GM21515 (cell line): Measurements from ENCODE around the gene HS3ST4.
"Not testable (repeated sequence)": the region's sequence is repeated elsewhere in the genome, so short reads cannot be mapped to it uniquely, and the experiment has no call there.

Source experiments
- ATAC-seq: cut with Tn5 transposase; IDR thresholded peaks from one replicate; pipeline ENCODE4 v1.9.1; 2021; ENCODE audit not compliant: unreplicated experiment

HS3ST4 gene

DNA sequence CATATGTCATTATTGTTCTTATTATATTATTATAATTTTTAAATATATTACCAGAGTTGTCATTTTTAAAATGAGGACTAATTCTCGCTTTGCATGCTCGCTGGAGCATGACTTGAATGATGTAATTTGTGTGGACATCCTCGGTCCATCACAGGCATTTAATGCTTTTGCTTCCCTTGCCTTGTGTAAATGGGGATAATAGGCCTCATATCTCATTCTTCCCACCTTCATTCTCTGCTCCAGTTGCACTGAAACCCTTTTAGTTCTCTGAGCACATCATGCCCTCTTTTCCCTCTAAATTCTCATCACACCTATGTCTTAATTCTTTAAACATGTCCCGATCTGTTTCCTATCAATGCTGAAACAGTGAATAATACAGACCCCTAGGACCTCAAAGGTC is 285.4 kb downstream of the HS3ST4 start:
- ATAC-seq = no peak

DNA sequence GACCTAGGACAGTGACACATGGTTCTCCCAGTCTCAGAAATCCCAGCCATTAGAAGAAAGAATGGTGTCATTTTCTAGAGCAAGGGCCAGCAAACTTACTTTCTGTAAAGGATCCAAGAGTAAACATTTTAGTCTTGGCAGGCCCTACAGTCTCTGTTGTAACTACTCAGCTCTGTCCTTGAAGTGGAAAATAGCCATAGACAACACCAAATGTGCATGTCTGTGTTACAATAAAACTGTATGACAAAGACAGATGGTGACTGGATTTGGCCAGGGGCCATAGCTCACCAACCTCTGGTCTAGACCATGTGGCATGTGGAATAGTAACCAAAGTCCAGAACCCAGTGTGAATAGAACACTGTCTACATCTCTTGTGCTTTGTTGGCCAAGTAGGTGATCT is 286.5 kb downstream of the HS3ST4 start:
- no peak for ATAC-seq

DNA sequence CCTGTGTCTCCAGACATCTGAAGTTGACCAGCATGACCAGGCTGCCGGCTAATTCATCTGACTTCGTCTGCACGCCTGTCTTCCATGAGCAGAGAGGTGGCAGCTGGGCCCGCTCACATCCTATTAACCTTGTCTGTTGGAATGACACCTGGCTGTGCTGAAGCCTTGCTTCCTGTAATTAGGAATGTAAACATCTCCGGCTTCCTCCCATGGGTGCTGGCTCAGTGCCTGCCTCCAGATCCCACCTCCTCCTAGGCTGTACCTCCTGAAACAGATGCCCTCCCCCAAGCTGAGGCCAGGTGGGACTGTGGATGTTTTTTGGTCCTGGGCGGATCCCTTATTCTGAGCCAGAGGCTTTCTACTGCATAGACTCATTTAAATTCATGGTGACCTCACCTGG is 296.3 kb downstream of the HS3ST4 start:
- no peak for ATAC-seq

DNA sequence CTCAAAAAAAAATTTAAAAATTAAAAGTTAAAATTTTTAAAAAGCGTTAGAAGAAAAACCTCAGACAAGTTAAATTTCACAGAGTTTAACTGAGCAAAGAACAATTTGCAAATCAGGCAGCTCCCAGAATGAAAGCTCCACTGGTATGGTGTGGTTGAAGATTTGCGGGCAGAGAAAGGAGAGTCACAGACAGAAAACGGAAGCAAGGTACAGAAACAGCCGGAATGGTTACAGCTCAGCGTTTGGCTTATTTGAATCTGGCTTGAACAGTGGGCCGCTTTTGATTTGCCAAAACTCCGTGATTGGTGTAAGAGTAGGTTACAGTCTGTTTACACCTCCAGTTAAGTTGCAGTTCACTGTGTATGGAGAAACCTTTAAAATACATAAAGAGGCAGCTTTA is 297.1 kb downstream of the HS3ST4 start:
- ATAC-seq = no peak

DNA sequence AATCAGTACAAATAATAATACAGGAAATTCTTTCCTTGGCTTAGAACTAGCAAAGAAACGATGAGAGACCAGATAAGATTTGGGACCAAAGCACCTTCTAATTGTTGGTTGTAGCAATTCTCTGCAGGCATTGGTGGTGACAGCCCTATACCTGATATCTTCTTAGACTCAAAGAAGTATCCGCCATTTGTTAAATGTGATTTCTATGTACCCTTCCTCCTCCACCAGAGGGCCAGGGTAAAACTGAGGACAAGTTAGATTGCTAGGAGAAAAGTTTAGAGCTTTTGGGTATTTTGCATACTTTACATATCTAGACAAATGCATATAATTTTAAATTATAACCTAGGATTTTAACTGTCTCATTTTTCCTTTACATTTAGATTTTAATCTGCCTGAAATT is 304.3 kb downstream of the HS3ST4 start:
- no peak for ATAC-seq

DNA sequence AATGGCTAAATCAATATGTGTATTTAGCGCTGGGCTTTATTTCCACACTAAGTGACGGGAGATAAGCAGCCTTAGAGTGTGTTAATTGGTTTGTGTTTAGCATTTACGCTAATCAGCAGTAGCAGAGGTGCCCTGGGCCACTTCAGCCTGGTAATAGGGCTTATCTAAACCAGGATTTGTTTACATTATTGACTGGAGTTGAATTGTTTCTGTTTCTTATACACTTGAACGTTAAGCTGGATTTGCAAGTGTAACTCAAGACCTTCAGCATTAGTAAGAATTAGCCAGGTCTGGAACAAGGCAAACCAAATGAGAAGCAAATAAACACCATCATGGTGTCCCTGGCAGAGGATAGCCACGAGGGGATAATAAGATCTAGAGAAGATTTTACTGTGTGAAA is 313.6 kb downstream of the HS3ST4 start:
- ATAC-seq = no peak

DNA sequence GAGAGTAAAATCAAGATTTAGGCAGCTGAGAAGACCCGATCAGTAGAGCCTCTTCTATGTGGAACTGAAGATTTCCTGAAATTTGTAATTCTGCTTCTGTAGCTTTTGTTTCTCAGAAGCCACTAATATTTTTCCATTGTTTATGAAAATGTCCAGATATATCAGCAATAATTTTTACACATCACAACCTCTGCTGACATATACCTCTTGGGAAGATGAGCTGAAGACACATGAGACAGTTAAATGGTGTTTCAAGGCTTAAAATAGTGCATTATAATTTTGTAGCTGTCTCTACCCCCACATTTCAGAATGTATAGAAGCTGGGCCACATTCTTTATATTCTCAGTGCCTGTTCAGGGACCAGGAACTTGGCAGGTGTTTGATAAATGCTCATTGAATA is 320.6 kb downstream of the HS3ST4 start:
- ATAC-seq = no peak

DNA sequence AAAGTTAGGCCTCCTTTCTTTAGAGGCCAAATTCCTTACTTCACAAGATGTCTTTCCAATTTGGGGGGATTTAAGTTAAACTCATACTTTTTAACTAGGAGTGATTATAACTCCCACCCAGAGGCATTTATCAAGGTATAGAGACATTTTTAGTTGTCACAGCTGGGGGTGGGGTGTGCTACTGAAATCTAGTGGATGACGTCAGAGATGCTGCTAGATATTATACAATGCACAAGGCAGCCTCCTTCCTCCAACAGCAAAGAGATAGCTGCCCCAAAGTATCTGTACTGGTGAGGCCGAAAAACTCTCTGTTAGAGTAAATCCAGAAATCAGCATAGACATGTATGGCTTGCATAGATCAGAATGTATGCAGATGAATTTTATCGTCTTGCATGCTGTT is 324.0 kb downstream of the HS3ST4 start:
- no peak for ATAC-seq

DNA sequence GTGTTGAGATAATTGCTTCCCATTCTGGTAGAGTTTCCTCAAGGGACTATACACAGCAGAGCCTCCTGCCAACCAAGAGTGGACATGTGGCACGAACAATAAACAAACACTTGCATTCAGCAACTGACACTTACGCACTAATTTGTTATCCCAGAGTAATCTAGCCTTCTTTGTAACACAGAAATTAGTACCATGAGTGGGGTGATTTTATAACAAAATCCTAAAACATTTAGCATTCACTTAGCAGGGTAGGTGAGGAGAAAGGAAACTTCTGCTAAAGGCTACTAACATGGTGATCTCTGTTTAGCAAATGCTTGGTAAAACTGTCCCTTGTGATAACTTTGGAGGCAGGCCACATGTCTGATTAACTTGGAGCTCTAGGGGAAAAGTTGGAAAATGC is 325.2 kb downstream of the HS3ST4 start:
- ATAC-seq = no peak

DNA sequence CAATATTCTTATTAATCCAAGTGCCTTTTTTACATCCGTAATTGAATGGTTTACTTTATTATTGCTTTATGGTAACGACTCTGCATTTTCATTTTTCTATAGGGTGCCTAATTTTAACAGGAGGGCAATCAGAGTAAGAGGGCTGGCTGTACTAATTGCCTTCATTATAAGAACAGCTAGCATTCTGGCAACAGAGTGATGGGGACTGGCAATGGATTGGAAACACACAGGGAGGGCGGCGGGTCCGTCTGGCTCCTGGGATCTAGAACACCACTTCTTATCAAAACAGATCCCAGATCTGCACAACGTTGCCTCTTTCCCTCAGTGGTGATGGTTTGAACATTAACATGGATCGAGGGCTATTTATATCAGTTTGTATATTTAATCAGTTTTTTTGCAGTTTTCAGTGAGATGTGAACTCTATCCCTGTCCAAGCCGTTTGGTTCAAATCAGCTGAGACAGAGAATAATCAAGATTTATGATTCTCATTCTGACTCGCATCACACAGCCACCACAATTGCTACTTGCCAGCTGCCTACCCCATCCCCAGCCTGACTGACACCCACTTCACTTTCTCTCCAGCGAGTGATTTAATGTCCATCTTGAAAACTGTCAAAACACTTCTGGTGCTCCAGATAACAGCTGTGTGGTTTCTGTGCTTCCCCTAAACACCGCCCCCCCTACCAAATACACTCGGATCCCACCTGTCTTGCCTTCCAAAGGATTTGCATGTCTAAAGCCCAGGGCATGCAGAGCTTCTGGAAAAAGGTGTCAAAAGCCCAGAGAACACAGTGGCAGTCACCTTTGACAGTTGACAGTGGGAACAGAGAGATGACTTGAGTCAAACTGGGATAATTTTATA is 327.9 kb downstream of the HS3ST4 start:
- ATAC-seq = no peak

DNA sequence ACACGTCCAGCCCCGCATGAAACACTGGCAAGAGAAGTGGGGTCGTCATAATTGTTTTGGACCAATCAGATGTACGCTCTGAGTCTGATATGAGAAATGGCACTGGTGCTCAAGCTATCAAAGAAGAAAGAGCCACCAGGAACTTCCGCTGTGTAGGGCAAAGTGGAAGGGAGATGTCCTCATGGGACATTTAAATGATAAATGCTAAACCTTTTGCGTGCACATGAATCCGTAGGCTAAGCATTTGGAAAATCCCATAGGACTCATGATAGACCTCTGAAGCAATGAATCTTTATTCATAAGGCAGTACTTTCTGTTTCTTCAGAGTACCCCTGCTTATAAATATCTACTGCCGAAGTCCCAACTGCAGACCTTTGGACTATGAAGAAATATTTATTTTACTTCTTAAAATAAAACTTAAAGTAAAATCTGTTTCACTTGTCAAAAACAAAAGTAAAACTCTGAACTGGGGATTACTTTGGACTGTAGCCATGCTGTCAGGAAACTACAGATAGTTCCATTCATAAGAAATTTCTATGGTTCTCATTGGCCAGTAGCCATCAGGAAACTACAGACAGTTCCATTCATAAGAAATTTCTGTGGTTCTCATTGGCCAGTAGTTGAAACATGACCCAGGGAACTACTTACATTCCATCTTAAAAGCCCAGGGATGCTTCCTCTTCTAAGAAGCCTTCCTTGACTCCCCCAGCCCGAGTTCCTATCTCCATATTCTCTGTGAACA is 335.1 kb downstream of the HS3ST4 start:
- no peak for ATAC-seq

DNA sequence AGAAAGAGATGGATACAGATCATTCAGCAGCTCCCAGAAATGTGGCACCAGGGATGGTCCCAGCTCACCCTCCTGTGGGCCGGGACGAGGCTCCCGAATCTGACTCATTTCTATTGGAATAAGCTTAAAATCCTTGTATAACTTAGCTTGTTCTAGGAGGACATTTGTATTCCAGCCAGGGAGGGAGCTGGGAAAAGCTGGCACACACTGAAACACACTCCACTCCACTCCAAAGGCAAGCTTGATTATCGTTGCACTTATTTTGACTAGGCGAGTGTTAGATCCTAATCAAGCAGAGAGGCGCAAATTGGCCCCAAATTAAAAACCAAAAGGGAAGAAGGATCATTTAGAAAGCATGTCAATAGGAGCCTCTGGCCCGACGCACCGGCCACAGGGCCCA is 339.5 kb downstream of the HS3ST4 start:
- ATAC-seq = no peak

DNA sequence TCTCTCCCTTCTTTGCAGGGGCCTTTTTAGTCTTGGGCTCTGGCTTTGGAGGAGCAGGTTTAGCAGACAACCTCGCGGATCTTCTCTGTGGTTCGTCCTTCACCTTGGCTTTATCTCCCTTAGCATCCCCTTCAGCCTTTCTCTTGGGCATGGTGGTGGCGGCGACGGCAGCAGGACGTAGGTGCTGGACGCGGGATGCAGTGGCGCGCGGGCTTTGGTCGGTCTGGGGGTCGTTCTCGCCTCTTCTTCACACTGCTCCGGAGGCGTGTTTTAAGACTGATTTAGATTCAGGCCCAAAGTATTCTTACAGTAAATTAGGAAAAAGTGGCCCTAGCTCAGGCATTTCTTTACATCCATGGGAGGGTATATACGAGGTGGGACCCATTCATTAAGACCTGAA is 340.9 kb downstream of the HS3ST4 start:
- not testable (repeated sequence) for ATAC-seq

DNA sequence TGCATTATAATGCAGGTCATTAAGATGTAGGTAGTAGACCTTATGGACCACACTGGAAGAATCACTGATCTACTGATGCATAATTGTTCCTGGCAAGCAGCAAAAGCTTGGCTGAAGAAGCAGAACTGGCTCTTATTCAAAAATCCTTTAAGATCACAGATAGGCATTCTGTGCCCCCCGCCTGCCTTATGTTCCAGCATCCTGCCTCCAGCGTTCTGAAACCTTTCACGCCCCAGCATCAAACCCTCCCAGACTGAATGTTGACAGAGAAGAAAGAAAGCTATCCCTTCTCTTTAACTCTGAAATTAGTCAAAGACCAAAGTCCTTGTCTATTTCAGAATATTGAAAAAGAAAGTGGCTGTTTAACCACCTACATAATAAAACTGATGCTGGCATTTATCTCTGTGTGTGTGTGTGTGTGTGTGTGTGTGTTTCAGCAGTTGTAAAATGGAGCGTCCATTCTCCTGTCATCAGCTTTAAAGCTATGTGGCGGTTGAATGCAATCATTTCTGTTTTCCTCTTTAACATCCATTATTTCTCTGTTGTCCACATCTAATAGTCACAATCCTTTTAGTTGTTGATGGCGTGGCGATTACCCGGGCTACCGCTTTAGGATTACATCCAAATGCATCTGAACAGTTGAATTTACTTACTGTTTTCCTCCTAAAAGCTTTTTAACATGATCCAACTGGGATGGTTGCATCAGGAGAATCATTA is 350.4 kb downstream of the HS3ST4 start:
- ATAC-seq = no peak

DNA sequence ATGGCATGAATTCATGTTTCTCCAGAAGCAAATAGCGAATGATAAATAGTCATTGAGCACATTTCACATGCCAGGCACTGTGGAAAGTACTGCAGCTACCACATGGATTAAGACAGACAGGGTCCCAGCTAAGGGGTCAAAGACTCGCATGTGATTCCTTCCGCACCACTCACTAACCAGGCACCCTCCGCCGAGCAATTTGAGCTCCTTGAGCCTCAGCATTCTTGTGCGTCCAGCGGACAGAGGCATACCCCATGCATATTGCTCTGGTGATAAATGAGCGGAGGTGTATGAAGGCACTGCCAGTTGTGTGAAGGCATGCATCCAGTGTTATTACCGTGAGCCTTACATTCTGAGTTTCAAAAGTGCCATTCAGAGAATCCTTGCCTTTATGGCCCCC is 358.7 kb downstream of the HS3ST4 start:
- ATAC-seq = no peak

DNA sequence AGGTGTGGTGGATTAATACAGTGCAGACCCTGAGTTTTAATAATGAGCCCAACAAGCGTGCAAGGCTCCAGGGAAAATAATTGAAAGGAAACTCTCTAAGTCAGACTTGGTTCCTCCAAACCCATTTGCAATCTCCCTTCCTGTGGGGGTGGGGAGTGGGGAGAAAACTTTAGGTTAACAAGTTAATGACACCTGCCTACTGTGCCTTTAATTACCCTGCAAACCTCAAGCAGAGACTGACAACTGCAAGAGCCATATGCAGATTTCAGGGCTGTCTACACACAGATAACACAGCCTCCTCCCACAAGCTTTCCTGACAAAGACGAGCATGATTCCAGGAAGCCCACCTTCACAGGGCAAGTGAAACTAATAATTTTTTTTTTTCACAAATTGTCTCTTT is 359.3 kb downstream of the HS3ST4 start:
- no peak for ATAC-seq

DNA sequence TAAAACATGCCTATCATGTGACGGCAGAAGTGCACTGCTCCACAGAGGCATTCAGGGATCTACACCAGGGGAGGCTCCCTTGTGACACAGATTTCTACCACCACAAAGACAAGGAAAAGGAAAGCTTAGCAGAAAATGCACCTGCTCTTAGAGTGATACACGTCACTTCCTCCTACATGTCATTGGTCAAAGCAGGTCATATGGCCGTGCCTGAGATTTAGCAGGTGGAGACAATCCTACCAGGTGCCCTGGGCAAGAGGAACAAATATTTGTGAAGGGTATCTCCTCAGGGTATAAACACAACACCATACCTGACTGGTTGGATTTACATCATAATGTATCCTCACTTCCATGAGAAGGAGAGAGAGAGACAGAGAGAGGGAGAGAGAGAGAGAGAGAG is 362.1 kb downstream of the HS3ST4 start:
- ATAC-seq = no peak

DNA sequence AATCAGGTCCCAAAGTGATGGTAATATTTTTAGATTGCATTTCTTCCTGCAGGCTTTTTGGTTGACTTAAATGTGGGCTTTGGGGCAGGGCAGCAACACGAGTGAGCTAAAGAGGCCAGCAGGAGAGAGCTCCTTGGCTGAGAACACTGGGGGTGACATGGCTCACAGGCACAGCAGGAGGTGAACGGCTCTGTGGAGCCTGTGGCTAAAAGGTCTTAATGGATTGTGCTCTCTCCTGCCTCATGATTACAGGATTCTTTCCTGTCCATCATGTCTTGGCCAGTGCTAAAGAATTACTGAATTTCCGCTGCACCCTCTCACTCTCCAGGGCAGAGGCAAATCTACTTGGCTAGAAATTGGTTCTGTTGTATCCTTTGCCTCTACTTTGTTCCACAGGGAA is 366.6 kb downstream of the HS3ST4 start:
- ATAC-seq = no peak

DNA sequence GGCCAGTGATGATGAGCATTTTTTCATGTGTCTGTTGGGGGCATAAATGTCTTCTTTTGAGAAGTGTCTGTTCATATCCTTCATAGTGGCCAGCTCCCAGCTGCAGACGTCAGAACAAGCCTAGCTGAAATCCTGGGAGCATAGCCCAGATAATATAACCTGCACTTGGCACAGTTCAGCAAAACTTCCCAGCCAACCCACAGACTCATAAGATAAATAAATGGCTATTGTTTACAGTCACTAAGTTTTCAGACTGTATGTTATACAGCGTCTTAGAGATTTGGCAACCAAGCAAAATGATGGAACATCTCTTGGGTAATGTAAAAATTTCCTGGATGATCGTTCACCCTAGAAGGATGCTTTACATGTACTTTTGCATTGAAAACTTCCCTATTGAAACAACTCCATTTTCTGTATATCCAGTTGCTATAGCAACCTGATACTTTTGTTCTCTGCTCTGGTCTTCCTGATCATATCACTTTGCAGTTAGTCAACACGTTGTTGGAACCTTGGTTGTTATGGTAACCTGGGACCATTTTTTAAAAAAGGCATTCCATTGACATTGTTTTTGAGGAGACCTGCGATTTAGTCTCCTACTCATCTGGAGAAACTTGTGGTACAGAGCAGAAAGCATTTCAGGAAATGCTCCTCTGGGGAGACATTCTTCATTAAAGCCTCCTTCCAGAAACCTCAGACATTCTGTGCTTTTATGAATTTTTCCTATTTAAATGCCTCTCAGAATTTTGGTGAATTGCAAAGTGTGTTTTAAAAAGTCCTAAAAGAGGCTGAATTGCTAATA is 378.7 kb downstream of the HS3ST4 start:
- no peak for ATAC-seq

DNA sequence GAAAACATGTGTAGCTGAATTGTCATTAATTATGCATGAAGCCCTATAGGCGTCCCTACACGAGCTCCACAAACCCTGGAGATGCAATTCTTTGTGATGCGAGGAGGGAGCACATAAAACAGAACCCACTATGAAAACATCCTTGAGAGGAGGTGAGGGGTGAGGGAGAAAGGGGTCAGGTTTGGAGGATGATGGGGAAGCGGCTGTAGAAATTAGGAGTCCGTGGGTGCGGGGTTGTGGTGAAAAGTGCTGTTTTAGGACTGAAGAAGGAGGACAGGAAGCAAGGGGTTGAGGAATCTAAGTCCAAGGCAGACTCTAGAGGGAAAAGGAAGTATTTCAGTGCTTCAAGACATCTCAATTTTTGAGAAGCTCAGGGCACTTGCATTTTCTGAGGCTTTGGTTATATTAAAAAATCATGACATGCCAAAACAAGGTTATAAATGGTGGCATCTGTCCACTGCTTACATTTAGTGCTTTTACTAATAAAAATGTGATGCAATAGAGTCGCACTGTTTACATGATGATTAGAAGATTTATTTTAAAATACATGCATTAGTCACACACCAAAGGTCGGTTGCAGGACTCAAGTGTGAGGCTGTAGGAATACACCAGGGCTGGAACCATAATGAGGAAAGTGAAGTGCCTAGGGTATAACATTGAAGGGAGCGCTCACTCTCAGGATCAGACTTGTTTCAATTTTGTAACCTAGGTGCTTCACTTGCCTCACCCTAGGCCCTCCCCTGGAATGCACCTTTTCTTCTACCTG is 379.5 kb downstream of the HS3ST4 start:
- no peak for ATAC-seq
